Stomach (tissue), 4 donors: Measurements from ENCODE around the gene ZMYND12.

Experiments
- CTCF ChIP-seq, 7 experiments: fragments of 450-650 bp in 4 of 7; fragments of 200-600 bp in 3 of 7; sonication (generic) in 3 of 7; IDR thresholded peaks; one replicate each; pipeline ENCODE4 v1.5.1; 2016 to 2019; ENCODE audit warnings: antibody characterized with exemption in 7 of 7, control low read depth in 2 of 7, mild to moderate bottlenecking in 1 of 7
- POLR2A ChIP-seq, 4 donors: fragments of 450-650 bp; IDR thresholded peaks; one replicate each; pipeline ENCODE4 v1.6.1; 2016; ENCODE audit warnings: antibody characterized with exemption in 4 of 4, control low read depth in 2 of 4, mild to moderate bottlenecking in 1 of 4, moderate library complexity in 1 of 4

GRCh38 chr1:42386051-42386450, 69.8 kb downstream of the ZMYND12 start:
- TF ChIP-seq CTCF (IDR thresholded peaks at IDR 0.05) (no peak), POLR2A (IDR thresholded peaks at IDR 0.05) (no peak)
